Measurements from ENCODE around the gene EGLN2.
"Not testable (repeated sequence)": the region's sequence is repeated elsewhere in the genome, so short reads cannot be mapped to it uniquely, and the experiment has no call there.

Gene EGLN2

DNA sequence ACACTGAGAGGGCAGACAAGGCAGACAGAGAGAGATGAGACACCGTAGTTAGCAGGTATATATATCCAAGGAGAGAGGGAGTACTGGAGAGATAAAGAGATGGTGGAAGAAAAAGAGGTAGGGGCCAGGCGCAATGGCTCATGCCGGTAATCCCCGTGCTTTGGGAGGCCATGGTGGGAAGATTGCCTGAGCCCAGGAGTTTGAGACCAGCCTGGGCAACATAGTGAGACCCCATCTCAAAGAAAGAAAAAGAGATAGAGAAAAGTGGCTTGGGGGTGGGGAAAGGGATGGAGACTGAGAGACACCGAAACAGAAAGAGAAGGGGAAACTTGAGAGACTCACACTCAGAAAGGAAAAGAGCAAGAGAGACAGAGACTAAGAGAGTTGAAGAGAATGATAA lies 18.4 kb upstream of the EGLN2 start:
- in situ Hi-C loops (cut with HindIII; ENCODE audit: low pct_unique_long_range_greater_than_20kb, low sequenced_read_pairs) = no loop called here

DNA sequence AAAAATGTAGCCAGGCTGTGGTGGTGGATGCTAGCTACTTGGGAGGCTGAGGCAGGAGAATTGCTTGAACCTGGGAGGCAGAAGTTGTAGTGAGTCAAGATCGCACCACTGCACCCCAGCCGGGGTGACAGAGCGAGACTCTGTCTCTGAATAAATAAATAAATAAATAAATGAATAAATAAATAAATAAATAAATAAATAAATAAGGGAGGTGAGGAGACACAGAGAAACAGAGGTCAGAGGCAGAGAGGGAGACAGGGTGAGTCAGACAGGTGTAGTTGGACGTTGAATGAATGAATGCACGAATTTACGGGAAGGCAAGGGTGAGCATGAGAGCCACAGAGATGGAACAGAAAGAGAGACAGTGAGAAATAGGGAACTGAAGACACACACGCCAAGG lies 17.9 kb upstream of the EGLN2 start:
- TF ChIP-seq JUND (IDR thresholded peaks at IDR 0.05; ENCODE audit: low read depth) = no peak
- in situ Hi-C loops (cut with HindIII; ENCODE audit: low pct_unique_long_range_greater_than_20kb, low sequenced_read_pairs) = no loop called here
- DNase-seq (ENCODE audit: low read depth in 1 of 2, low spot score in 1 of 2) = no peak

More for the DNA sequence above, 18.4 kb upstream of the EGLN2 start:
- DNase-seq (ENCODE audit: low read depth in 1 of 2, low spot score in 1 of 2) = no peak
- TF ChIP-seq JUND (IDR thresholded peaks at IDR 0.05; ENCODE audit: low read depth) = no peak

DNA sequence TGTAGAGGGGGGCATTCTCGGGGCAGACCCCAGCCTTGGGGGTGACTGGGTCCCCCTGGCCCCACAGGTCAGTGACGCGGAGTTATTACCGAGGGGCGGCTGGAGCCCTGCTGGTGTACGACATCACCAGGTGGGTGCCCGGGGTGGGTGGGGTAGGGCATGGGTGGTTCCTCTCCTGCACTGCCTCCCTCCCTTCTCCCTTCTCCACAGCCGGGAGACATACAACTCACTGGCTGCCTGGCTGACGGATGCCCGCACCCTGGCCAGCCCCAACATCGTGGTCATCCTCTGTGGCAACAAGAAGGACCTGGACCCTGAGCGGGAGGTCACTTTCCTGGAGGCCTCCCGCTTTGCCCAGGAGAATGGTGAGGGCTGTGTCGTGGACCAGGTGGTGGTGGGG lies 15.3 kb upstream of the EGLN2 start:
- in situ Hi-C loops (cut with HindIII; ENCODE audit: low pct_unique_long_range_greater_than_20kb, low sequenced_read_pairs) = no loop called here
- no peak for TF ChIP-seq JUND (IDR thresholded peaks at IDR 0.05; ENCODE audit: low read depth)
- DNase-seq (ENCODE audit: low read depth in 1 of 2, low spot score in 1 of 2) = no peak

DNA sequence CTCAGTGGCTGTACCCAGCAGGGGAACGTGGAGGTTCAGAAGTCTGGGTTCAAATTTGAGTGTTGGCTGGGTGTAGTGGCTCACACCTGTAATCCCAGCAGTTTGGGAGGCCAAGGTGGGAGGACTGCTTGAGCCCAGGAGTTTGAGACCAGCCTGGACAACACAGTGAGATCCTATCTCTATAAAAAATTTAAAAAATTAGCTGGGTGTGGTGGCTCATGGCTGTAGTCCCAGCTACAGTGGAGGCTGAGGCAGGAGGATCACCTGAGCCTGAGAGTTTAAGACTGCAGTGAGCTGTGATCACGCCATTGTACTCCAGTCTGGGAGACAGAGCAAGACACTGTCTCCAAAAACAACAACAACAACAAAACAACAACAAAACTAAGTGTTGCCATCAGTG lies 14.8 kb upstream of the EGLN2 start:
- DNase-seq (ENCODE audit: low read depth in 1 of 2, low spot score in 1 of 2); in situ Hi-C loops (cut with HindIII; ENCODE audit: low pct_unique_long_range_greater_than_20kb, low sequenced_read_pairs): not testable (repeated sequence)

DNA sequence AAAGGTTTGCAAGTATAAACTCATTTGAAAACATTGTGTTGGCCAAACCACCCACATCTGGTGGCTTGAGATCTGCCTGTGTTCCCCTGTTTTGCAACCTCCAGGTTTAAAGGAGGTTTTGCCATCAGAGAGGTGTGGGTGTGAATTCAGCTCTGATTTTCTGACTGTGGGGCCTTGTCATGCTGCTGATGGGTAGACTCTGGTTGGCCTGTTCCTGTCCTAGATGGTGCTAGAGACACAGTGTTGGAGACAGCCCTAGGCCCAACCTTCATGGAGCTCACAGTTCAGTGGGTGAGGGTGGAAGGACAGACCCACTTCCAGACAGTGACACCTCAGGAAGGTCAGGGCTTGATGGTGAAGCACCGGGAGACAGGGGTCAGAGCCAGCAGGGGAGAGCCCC lies 13.5 kb upstream of the EGLN2 start:
- in situ Hi-C loops (cut with HindIII; ENCODE audit: low pct_unique_long_range_greater_than_20kb, low sequenced_read_pairs) = no loop called here
- TF ChIP-seq JUND (IDR thresholded peaks at IDR 0.05; ENCODE audit: low read depth) = no peak
- DNase-seq (ENCODE audit: low read depth in 1 of 2, low spot score in 1 of 2) = no peak

DNA sequence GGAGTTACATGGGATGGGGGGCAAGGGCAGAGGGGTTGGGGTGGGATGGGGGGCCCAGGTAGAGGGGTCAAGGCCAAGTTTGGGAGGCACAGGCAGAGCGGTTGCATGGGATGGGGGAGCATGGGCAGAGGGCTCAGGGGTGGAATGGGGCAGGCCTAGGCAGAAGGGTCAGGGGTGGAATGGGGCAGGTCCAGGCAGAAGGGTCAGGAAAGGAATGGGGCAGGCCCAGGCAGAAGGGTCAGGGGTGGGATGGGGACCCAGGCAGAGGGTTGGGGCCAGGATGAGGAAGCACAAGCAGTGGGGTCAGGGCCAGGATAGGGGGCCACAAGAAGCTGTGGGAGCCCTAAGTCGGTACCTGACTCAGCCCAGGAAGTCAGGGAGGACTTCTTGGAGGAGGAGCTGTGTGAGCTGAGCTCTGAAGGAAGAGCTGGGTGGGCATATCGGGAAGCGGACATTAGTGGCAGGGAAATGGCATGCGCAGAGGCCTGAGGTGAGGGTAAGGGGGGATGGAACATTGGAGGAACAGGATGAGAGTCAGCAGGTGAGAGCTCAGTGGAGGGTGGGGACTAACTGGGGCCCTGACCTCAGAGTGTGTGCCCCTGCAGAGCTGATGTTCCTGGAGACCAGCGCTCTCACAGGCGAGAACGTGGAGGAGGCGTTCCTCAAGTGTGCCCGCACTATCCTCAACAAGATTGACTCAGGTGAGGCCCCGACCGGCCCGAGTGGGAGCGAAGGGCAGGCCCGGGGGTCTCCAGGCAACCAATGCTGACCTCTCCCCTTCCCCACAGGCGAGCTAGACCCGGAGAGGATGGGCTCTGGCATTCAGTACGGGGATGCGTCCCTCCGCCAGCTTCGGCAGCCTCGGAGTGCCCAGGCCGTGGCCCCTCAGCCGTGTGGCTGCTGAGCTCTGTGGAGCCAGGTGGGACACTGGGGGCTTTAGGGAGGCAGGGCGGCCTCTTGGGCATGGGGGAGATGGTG lies 12.6 kb upstream of the EGLN2 start:
- no peak for DNase-seq (ENCODE audit: low read depth in 1 of 2, low spot score in 1 of 2)
- no peak for TF ChIP-seq JUND (IDR thresholded peaks at IDR 0.05; ENCODE audit: low read depth)
- in situ Hi-C loops (cut with HindIII; ENCODE audit: low pct_unique_long_range_greater_than_20kb, low sequenced_read_pairs) = no loop called here

DNA sequence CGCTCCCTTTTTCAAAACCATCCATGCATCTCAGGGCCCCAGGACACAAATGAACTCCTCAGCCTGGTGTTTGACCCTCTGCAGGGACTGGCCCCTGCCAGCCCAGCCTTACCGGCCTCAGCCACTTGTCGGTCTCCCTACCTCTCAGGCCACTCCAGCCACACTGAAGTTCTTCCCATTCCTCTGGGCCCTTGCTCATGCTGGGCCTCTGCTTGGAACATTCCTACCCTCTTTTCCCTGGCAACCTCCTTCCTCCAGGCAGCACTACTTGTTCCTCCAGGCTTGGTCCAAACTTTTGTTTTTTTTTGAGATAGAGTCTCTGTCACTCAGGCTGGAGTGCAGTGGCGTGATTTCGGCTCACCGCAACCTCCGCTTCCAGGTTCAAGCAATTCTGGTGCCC lies 7.6 kb upstream of the EGLN2 start:
- no peak for DNase-seq (ENCODE audit: low read depth in 1 of 2, low spot score in 1 of 2)
- in situ Hi-C loops (cut with HindIII; ENCODE audit: low pct_unique_long_range_greater_than_20kb, low sequenced_read_pairs) = no loop called here
- TF ChIP-seq JUND (IDR thresholded peaks at IDR 0.05; ENCODE audit: low read depth) = no peak

DNA sequence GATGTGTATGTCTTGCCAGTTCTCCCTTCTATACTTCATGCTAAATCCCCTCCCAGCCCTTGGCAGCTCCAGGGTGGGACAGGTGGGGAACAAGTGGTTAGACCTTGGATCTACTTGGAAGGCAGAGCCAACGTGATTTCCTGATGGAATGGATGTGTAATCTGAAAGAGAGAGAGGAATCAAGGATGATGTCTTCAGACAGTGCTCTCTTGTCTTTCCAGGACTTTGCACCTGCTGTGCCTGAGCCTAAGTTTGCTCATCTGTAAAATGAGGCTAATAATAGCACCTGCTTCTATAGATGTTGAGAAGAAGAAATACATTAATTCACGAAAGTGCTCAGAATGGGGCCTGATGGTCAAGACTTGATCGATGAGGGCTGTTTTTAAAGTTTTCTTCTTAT lies 7.0 kb upstream of the EGLN2 start:
- TF ChIP-seq JUND (IDR thresholded peaks at IDR 0.05; ENCODE audit: low read depth) = no peak
- in situ Hi-C loops (cut with HindIII; ENCODE audit: low pct_unique_long_range_greater_than_20kb, low sequenced_read_pairs) = no loop called here
- no peak for DNase-seq (ENCODE audit: low read depth in 1 of 2, low spot score in 1 of 2)

DNA sequence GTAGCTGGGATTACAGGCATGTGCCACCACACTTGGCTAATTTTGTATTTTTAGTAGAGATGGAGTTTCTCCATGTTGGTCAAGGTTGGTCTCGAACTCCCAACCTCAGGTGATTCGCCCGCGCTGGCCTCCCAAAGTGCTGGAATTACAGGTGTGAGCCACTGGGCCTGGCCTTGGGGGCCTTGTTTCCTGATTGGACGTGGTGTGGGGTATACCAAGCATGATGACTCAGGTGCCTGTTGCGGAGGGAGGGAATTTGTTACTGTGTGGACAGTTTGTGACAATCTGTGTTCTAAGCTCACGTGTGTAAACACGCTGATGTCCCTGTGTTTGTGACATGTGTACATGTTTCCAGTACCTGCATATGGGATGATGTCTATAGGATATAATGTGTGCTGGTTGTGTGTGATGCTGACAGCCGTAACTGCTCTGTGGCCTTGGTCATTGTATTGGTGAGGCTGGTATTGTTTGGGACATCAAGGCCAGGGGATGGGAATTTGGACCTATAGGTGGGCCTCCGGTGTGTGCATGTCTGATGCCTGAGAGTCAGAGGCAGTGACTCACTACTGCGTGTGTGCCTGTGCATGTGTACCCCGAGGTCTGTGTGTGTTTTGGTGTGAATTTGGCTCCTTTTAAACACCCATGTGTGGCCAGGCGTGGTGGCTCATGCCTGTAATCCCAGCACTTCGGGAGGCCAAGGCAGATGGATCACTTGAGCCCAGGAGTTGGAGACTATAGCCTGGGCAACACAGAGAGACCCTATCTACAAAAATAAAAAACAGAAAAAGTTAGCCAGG lies 1.6 kb upstream of the EGLN2 start:
- DNase-seq (ENCODE audit: low read depth in 1 of 2, low spot score in 1 of 2) = no peak

DNA sequence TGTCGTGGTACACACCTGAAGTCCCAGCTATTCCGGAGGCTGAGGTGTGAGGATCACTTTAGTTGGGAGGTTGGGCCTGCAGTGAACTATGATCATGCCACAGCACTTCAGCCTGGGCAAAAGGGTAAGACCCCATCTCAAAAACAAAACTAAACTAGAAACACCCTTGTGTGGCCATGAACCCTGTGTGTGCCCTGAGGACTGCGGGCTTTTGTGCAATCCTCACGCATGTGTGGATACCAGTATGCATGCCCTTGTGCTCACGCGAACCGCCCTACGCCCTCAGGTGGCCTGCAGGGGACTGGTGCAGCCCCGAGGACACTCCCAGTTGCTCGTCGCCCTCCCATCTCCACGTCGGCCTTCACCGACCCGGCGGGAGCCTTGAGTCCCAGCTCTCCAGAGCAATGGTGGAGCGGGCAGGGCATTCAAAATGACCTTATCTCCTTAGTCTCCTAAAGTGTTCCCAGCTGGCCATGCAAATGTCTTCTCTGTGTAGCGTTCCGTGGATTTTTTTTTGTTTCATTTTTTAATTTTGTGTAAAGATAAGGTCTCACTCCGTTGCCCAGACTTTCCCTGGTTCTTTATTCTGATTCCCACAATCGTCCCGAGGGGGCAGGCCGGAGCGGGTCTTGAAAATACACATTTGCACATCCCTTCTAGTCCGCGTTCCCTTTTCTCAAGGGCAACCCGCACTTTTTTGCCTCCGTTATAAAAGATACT lies 868 bp upstream of the EGLN2 start:
- peak in 1 of 2 experiments; percentile 72 for DNase-seq (ENCODE audit: low read depth in 1 of 2, low spot score in 1 of 2)
- in situ Hi-C loops (cut with HindIII; ENCODE audit: low pct_unique_long_range_greater_than_20kb, low sequenced_read_pairs) = no loop called here
- no peak for TF ChIP-seq JUND (IDR thresholded peaks at IDR 0.05; ENCODE audit: low read depth)

More for the DNA sequence above, 1.6 kb upstream of the EGLN2 start:
- no peak for TF ChIP-seq JUND (IDR thresholded peaks at IDR 0.05; ENCODE audit: low read depth)
- in situ Hi-C loops (cut with HindIII; ENCODE audit: low pct_unique_long_range_greater_than_20kb, low sequenced_read_pairs) = no loop called here

DNA sequence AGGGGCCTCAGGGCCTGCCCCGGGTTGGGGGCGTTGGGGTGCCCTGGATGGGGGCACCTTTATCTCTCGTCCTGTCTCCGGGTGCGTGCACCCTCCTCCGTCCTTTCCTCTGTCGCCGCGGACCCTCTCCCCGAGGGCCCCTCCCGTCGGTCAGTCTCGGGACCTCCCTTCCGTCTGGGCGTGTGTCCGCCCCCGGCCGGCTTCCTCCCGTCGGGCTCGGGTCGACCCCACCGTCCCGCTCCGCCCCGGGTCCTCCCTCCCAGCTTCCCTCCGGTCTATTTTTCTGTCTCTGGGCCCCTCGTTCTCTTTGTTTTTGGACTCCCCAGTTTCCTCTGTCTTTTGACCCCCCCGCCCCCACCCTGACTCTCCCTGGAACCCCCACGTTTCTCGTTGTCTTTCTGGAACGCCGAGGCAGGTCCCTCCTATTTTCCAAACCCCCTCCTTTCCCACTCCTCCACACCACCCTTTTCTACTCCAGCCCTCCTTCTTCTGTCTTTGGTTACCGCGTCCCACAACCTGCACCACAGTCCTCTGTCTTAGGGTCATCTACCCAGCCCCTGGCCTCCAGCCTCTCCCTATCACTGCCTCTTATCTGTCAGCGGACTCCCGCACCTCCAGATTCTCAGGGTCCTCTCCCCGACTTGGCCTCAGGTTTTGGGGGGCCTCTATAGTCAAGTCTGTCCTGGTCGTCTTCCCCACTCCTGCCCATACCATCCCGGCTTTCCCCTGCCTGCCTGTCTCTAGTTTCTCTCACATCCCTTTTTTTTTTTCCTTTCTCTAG lies 757 bp downstream of the EGLN2 start:
- DNase-seq (ENCODE audit: low read depth in 1 of 2, low spot score in 1 of 2) = no peak
- TF ChIP-seq JUND (IDR thresholded peaks at IDR 0.05; ENCODE audit: low read depth) = no peak
- in situ Hi-C loops (cut with HindIII; ENCODE audit: low pct_unique_long_range_greater_than_20kb, low sequenced_read_pairs) = no loop called here

Data from T47D (cell line).